ENCODE data around the gene SLC39A11.

SLC39A11 gene

DNA sequence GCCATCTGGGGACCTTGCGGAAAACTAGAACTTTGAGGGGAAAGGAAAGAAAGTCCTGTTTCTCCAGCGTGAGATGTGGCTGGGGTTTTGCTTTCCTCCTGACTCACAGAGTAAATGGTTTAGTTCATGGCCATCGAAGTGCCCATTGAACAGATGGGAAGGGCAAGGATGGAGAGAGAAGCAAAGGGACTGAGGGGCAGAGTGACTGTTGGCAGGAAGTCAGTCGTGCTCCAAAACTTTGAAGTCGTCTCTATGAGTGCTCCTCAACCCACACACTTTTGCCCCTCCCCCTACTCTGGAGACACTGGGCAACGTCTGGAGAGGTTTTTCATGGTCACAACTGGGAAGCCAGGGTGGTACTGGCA, 476.9 kb downstream of the SLC39A11 start:
- TF ChIP-seq, protein P1, sequence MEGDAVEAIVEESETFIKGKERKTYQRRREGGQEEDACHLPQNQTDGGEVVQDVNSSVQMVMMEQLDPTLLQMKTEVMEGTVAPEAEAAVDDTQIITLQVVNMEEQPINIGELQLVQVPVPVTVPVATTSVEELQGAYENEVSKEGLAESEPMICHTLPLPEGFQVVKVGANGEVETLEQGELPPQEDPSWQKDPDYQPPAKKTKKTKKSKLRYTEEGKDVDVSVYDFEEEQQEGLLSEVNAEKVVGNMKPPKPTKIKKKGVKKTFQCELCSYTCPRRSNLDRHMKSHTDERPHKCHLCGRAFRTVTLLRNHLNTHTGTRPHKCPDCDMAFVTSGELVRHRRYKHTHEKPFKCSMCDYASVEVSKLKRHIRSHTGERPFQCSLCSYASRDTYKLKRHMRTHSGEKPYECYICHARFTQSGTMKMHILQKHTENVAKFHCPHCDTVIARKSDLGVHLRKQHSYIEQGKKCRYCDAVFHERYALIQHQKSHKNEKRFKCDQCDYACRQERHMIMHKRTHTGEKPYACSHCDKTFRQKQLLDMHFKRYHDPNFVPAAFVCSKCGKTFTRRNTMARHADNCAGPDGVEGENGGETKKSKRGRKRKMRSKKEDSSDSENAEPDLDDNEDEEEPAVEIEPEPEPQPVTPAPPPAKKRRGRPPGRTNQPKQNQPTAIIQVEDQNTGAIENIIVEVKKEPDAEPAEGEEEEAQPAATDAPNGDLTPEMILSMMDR (conservative IDR thresholded peaks at IDR 0.05; ENCODE audit: low read length) = no peak
- DNase-seq (ENCODE audit: low read depth) = no peak
- H3K4me3 ChIP-seq (ENCODE audit: low read length) = no peak overlapping the region

DNA sequence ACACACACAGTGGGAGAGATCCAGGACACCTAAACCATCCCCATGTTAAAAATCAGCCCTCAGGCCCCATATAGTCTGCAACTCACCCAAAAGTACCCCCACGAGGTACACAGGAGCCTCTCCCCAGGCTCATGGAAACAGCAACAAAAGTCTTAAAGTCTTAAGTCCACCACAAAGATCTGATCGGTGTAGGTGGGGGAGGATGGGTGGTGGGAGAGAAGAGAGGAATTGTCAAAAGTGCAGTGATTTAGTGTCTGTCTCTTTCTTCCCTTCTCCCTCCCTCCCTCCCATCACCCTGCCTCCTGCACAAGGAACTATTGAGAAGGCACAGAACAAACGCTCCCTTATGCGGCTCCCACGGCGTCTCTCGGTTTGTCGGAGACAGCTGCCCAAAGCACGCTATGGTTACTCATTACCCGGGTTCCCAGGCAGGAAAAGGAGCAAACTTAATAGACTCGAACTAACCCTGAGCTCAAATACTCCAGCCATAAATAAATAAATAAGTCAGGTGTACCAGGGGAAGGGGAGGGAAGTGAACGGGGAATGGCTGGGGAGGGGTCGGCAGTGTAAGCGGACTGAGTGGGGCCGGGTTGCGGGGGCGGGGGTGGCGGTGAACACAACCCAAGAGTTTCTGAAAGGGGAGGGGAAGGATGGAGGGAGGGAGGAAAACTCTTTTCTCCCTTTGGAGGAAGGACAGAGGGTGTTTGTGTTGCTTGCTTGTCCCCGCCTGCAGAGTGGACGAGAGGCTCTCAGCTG, 477.4 kb downstream of the SLC39A11 start:
- peak; percentile 58 for DNase-seq (ENCODE audit: low read depth)
- no peak overlapping the region for H3K4me3 ChIP-seq (ENCODE audit: low read length)
- TF ChIP-seq, protein P1 (conservative IDR thresholded peaks at IDR 0.05; ENCODE audit: low read length) = no peak

DNA sequence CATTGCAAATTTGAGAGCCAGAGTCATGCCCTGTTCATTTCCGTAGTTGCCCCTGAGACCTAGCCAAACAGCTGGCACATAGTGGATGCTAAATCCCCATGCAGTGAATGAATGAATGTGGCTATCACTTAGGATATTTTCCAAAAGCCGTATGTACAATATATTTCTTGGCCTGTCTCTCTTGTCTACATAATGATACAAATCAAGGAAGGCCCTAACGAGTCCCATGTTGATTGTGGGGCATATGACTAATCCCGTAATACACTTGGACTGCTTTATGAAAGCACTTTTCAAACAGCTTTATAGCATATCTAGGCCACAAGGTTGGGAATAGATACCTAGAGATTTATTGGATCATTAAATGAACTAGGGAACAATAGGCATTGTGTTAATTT, 478.0 kb downstream of the SLC39A11 start:
- TF ChIP-seq, protein P1 (conservative IDR thresholded peaks at IDR 0.05; ENCODE audit: low read length) = no peak
- no peak overlapping the region for H3K4me3 ChIP-seq (ENCODE audit: low read length)
- DNase-seq (ENCODE audit: low read depth) = no peak

DNA sequence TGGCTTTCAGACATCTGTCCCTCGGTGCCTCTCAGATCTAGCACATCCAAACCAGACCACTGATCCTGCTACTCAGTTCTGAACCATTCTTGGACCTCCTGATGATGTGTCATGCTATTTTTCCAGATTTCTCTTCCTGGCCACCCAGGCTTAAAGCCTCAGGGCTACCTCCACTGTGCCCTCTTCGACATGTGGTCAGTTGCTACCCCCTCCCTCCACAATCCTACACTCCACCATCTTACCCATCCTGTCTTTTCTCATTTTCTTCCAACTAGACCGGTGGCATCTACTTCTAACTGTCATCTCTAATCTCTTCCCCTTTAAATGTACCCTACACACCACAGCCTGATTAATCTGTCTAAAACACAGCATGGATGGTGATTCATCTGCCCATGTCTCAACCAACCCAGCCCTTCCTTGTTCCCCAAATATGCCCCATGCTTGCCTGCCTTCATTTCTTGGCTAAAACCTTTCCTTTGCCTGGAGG, 478.6 kb downstream of the SLC39A11 start:
- peak; percentile 54 for DNase-seq (ENCODE audit: low read depth)
- H3K4me3 ChIP-seq (ENCODE audit: low read length) = no peak overlapping the region
- TF ChIP-seq, protein P1 (conservative IDR thresholded peaks at IDR 0.05; ENCODE audit: low read length) = no peak

DNA sequence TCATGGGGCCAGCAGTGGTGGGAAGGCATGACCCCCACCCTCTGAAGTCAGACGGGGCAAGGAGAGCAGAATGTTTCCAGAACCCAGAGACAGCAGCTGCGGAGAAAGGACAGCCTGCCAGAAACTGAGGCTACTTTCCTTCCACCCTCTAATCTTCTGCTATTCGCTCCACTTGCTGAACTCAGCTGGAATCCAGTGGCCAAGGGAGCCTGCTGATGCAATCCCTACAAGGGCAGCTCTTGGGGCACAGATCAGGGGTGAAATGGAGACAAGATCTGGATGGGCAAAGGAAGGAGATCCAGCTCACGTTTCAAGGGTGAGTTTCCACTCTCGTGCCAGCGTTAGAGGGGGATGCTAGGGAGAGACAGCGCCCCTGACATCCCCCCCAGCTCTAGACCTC, 479.1 kb downstream of the SLC39A11 start:
- TF ChIP-seq, protein P1 (conservative IDR thresholded peaks at IDR 0.05; ENCODE audit: low read length) = no peak
- no peak overlapping the region for H3K4me3 ChIP-seq (ENCODE audit: low read length)
- peak; percentile 50 for DNase-seq (ENCODE audit: low read depth)

DNA sequence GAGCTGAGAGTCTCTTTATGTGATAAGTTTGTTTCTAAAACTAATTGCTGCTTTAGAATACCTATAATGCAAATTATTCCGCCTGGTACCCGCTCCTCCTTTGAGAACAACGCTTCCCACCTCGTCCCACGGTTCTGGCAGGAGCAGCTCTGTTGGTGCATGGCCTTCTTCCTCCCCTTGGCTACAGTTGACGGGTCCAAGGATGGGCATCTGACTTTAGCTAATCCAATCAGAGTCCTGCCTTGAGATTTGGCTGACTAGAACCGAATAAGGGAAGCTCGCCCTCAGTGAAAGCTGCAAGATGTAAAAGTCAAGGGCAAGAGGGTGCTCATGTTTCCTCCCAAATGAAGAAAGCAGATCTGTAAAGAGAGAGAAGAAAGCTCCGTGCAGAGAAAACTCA, 481.3 kb downstream of the SLC39A11 start:
- TF ChIP-seq, protein P1 (conservative IDR thresholded peaks at IDR 0.05; ENCODE audit: low read length) = no peak
- H3K4me3 ChIP-seq (ENCODE audit: low read length) = no peak overlapping the region
- DNase-seq (ENCODE audit: low read depth) = no peak

DNA sequence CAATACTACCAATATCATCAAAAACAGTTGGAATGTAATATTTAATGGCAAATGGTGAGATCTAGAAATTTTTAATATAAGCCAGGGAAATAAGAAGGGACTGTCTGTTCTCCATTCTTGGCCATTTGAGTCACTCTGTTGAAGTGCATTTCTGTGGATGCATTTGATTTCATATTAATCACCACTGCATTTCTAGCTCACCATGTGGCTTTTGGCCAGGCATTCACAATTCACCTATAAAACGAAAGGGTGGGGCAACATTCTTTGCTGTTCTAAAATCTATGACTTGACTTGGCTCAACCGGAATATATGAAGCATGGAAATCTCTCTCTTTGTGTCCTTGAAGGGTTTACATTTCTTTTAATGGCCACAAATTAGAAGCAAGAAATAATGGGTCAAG, 483.0 kb downstream of the SLC39A11 start:
- DNase-seq (ENCODE audit: low read depth) = peak; percentile 60
- TF ChIP-seq, protein P1 (conservative IDR thresholded peaks at IDR 0.05; ENCODE audit: low read length) = no peak

More for the DNA sequence above, 483.0 kb downstream of the SLC39A11 start:
- no peak overlapping the region for H3K4me3 ChIP-seq (ENCODE audit: low read length)
